Right lobe of liver (tissue), 6 donors: ENCODE measurements around the gene DSP. TPM values are rescaled to one million over a fixed set of nuclear protein-coding genes. Genes with fewer than 3 reads are reported as not detected.

Experiments used
- ATAC-seq, 4 donors: fragments of 200-7000 bp; cut with Tn5 transposase; one replicate each; pipeline ENCODE4 v1.9.1; 2020; ENCODE audit warnings: mild to moderate bottlenecking in 4 of 4, moderate library complexity in 4 of 4
- DNase-seq, 3 donors: peaks; one replicate each; pipeline ENCODE4 v3.0.0-alpha.2; 2020
- H3K27ac ChIP-seq, 3 donors: fragments of 200-600 bp; one replicate each; pipeline ENCODE4 v1.8.0; 2022
- H3K27me3 ChIP-seq, 2 donors: fragments of 200-600 bp; one replicate each; pipeline ENCODE4 v1.8.0; 2022
- H3K36me3 ChIP-seq, 4 donors: fragments of 200-600 bp; sonication (generic) in 1 of 4; one replicate each; pipeline versions ENCODE4 v1.5.1 to v1.8.0; 2017 to 2022; ENCODE audit warnings: control low read depth in 1 of 4
- H3K4me1 ChIP-seq, 4 donors: fragments of 200-600 bp; sonication (generic) in 1 of 4; one replicate each; pipeline versions ENCODE4 v1.5.1 to v1.8.0; 2017 to 2022; ENCODE audit warnings: control low read depth in 1 of 4
- H3K4me3 ChIP-seq, 3 donors: fragments of 200-600 bp; one replicate each; pipeline ENCODE4 v1.8.0; 2022
- H3K9me3 ChIP-seq, 4 donors: fragments of 200-600 bp; sonication (generic) in 1 of 4; one replicate each; pipeline versions ENCODE4 v1.5.1 to v1.8.0; 2017 to 2022; ENCODE audit warnings: control low read depth in 1 of 4
- CTCF ChIP-seq, 4 donors: fragments of 200-600 bp in 3 of 4; fragments of 450-650 bp in 1 of 4; IDR thresholded peaks; one replicate each; pipeline versions ENCODE4 v1.5.1 to v1.8.0; 2016 to 2022; ENCODE audit warnings: antibody characterized with exemption in 4 of 4, mild to moderate bottlenecking in 2 of 4
- POLR2A ChIP-seq: fragments of 450-650 bp; IDR thresholded peaks from one replicate; pipeline ENCODE4 v1.6.1; 2017; ENCODE audit warnings: antibody characterized with exemption, mild to moderate bottlenecking
- WGBS: methylation state at CpG from one replicate; pipeline ENCODE4 v1.1.6; 2018; ENCODE audit warnings: low coverage, low lambda C conversion rate; ENCODE audit not compliant: insufficient coverage; ENCODE audit errors: missing lambda C conversion rate; 5-methylcytosine and 5-hydroxymethylcytosine counted together
- intact Hi-C, 2 donors: fragments of 100-400 bp; cut with DNase I; formaldehyde crosslinking; loops; one replicate each; pipeline versions ENCODE4 v1.11.2 to v1.14.1; 2022
- total RNA-seq, 6 experiments: library from RNA; depleted of rRNA in 2 of 6; stranded (reverse); fragments of >200 nt in 2 of 6; fragmentation: NEBNext Ultra II Directional in 3 of 6; extraction: Animal tissue kit (Norgen Biotek cat#: 25700) in 3 of 6; gene quantifications; one replicate each; pipeline versions ENCODE4 v1.1.0 to v1.2.4, GENCODE V29; 2016 to 2023
- donor health status: DM: no; HTN: yes; CAD: no.
- donor health status: DM: no; HTN: no; CAD: no.
- donor health status: DM: no; HTN: no; CAD: no.
- donor health status: DM: no; HTN: yes; CAD: no.
- donor health status: DM: no; HTN: yes; CAD: no.

The DSP gene
- total RNA-seq, 6 experiments from 2014 or later: 64.6 to 94.2 (median 82.1) TPM

GRCh38 chr6:7554533-7555275, 13.2 kb downstream of the DSP start:
- Histone ChIP-seq H3K4me3 (no peak overlapping the region), H3K27me3 (no peaks in the 10 kb centered on the region), H3K27ac (no peak overlapping the region), H3K9me3 (no peaks in the 10 kb centered on the region), H3K4me1 (peaks cover 0 to 38% (median 16%) of the 10 kb centered on the region in 4 donors), H3K36me3 (peaks cover 0 to 16% (median 4%) of the 10 kb centered on the region in 4 donors)
- DNase-seq (no peak), ATAC-seq (no peak)
- 70% methylated on average over 6 of the region's 6 CpGs for WGBS
- TF ChIP-seq POLR2A (no peak), CTCF (IDR thresholded peaks at IDR 0.05) (no peak)
- intact Hi-C loops: no loop called here

DNA sequence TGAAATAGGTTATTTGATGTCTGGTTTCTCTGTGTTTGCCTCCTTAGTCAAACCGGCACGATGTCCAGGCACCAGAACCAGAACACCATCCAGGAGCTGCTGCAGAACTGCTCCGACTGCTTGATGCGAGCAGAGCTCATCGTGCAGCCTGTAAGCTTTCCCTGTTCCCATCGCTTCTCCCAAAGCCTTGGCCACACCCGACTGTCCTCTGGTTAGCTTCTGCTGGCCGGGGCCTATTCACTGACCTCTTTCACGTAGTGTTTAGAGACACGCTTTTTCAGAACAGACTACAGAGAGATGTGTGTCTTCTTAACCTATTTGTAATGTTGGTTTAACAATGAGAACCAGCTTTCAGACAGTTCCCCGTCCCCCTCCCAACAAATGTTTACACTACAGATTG, 14.2 kb downstream of the DSP start:
- ATAC-seq (no peak), DNase-seq (no peak)
- no peaks in the 10 kb centered on the region for H3K27me3 ChIP-seq
- H3K36me3 ChIP-seq: peaks cover 0 to 16% (median 4%) of the 10 kb centered on the region in 4 donors
- WGBS: 81% methylated on average over 11 of the region's 11 CpGs
- intact Hi-C loops: no loop called here
- peaks cover 0 to 34% (median 15%) of the 10 kb centered on the region in 4 donors for H3K4me1 ChIP-seq
- H3K4me3 ChIP-seq: no peak overlapping the region
- TF ChIP-seq POLR2A (no peak), CTCF (IDR thresholded peaks at IDR 0.05) (no peak)
- no peak overlapping the region for H3K27ac ChIP-seq
- no peaks in the 10 kb centered on the region for H3K9me3 ChIP-seq

- DNase-seq (no peak), ATAC-seq (no peak)
- peaks cover 0 to 30% (median 14%) of the 10 kb centered on the region in 4 donors for H3K4me1 ChIP-seq
- TF ChIP-seq CTCF (IDR thresholded peaks at IDR 0.05): no peak
- TF ChIP-seq POLR2A: no peak
- H3K4me3 ChIP-seq: no peak overlapping the region
- H3K27me3 ChIP-seq: no peaks in the 10 kb centered on the region
- no peak overlapping the region for H3K27ac ChIP-seq
- intact Hi-C loops: no loop called here
- H3K36me3 ChIP-seq: peaks cover 0 to 16% (median 4%) of the 10 kb centered on the region in 4 donors
- 86% methylated on average over 12 of the region's 12 CpGs for WGBS
- no peaks in the 10 kb centered on the region for H3K9me3 ChIP-seq
Observed at GRCh38 chr6:7556394-7557106, 15.1 kb downstream of the DSP start.

- TF ChIP-seq POLR2A (no peak), CTCF (IDR thresholded peaks at IDR 0.05) (no peak)
- Histone ChIP-seq H3K27me3 (no peaks in the 10 kb centered on the region), H3K27ac (no peak overlapping the region), H3K4me1 (peaks cover 0 to 35% (median 19%) of the 10 kb centered on the region in 4 donors), H3K9me3 (no peaks in the 10 kb centered on the region), H3K36me3 (peaks cover 0 to 16% (median 4%) of the 10 kb centered on the region in 4 donors), H3K4me3 (no peak overlapping the region)
- DNase-seq (no peak), ATAC-seq (no peak)
- 93% methylated on average over 2 of the region's 2 CpGs for WGBS
- intact Hi-C loops: no loop called here
Observed at GRCh38 chr6:7557652-7558051, 16.2 kb downstream of the DSP start.
